ENCODE results near the gene KRT1. TPM values are rescaled to one million over a fixed set of nuclear protein-coding genes. Genes with fewer than 3 reads are reported as not detected.

KRT1 gene
- polyA plus RNA-seq, 1 of the 3 experiments (the other 2 are of a cell fraction): not detected

- CTCF ChIA-PET: no interaction called here
- no peak for DNase-seq
- Histone ChIP-seq H3K4me3 (ENCODE audit: low read depth in 2 of 2, low read length in 1 of 2) (no peak overlapping the region), H3K79me2 (ENCODE audit: insufficient read depth) (no peaks in the 10 kb centered on the region), H3K9me3 (no peaks in the 10 kb centered on the region), H3K9ac (no peak overlapping the region), H3K4me2 (no peak overlapping the region), H3K4me1 (ENCODE audit: control insufficient read depth in 1 of 2, insufficient read depth in 2 of 2, low read depth in 1 of 2, low read length in 1 of 2) (no peaks in the 10 kb centered on the region), H3K27me3 (ENCODE audit: insufficient read depth) (peaks cover 60% of the 10 kb centered on the region), H4K20me1 (ENCODE audit: insufficient read depth) (no peaks in the 10 kb centered on the region), H3K27ac (ENCODE audit: low read depth in 2 of 2, low read length in 1 of 2) (no peak overlapping the region), H3F3A (replicated peaks; ENCODE audit: insufficient read depth) (no peaks in the 10 kb centered on the region), H3K36me3 (replicated peaks in 1 of 2; ENCODE audit: control insufficient read depth in 1 of 2, insufficient read depth in 2 of 2, low read length in 1 of 2) (no peaks in the 10 kb centered on the region), H3K9me2 (no peaks in the 10 kb centered on the region), H2AFZ (ENCODE audit: low read depth) (no peak overlapping the region)
- TF ChIP-seq SIN3A (IDR thresholded peaks at IDR 0.05; ENCODE audit: borderline replicate concordance, low read depth, low read length): no peak
- no peak for TF ChIP-seq TCF12 (IDR thresholded peaks at IDR 0.05)
- POLR2A ChIA-PET: no interaction called here
- 36% methylated on average over 7 of the region's 7 CpGs for WGBS (ENCODE audit: low lambda C conversion rate)
Measured at GRCh38 chr12:52704464-52704863, 24.3 kb upstream of the KRT1 start.

- no peaks in the 10 kb centered on the region for H4K20me1 ChIP-seq (ENCODE audit: insufficient read depth)
Measured at GRCh38 chr12:52703878-52704277, 23.7 kb upstream of the KRT1 start.

More at GRCh38 chr12:52703878-52704277, 23.7 kb upstream of the KRT1 start:
- Histone ChIP-seq H3K27ac (ENCODE audit: low read depth in 2 of 2, low read length in 1 of 2) (no peak overlapping the region), H3K9me3 (no peaks in the 10 kb centered on the region), H3K79me2 (ENCODE audit: insufficient read depth) (no peaks in the 10 kb centered on the region), H3K27me3 (ENCODE audit: insufficient read depth) (peaks cover 61% of the 10 kb centered on the region), H3K36me3 (replicated peaks in 1 of 2; ENCODE audit: control insufficient read depth in 1 of 2, insufficient read depth in 2 of 2, low read length in 1 of 2) (no peaks in the 10 kb centered on the region), H3F3A (replicated peaks; ENCODE audit: insufficient read depth) (no peaks in the 10 kb centered on the region), H3K4me3 (ENCODE audit: low read depth in 2 of 2, low read length in 1 of 2) (no peak overlapping the region), H3K9me2 (no peaks in the 10 kb centered on the region), H3K4me1 (ENCODE audit: control insufficient read depth in 1 of 2, insufficient read depth in 2 of 2, low read depth in 1 of 2, low read length in 1 of 2) (no peaks in the 10 kb centered on the region), H2AFZ (ENCODE audit: low read depth) (no peak overlapping the region), H3K9ac (no peak overlapping the region), H3K4me2 (no peak overlapping the region)
- no peak for DNase-seq
- TF ChIP-seq ZBTB33 (IDR thresholded peaks at IDR 0.05; ENCODE audit: borderline replicate concordance, low read depth) (no peak), SIN3A (IDR thresholded peaks at IDR 0.05; ENCODE audit: borderline replicate concordance, low read depth, low read length) (no peak), CTCF (IDR thresholded peaks at IDR 0.05) (no peak), REST (IDR thresholded peaks at IDR 0.05; ENCODE audit: low read depth, low read length) (no peak), IRF3 (IDR thresholded peaks at IDR 0.05; ENCODE audit: low read depth, low read length) (no peak), TAF1 (IDR thresholded peaks at IDR 0.05; ENCODE audit: borderline replicate concordance, low read depth, low read length) (no peak), EZH2phosphoT487 (IDR thresholded peaks at IDR 0.05; ENCODE audit: borderline replicate concordance, low read depth) (no peak), RXRA (IDR thresholded peaks at IDR 0.05; ENCODE audit: borderline replicate concordance, low read depth) (no peak), ELF1 (IDR thresholded peaks at IDR 0.05) (no peak), CHD2 (IDR thresholded peaks at IDR 0.05; ENCODE audit: low read length, partially characterized antibody) (no peak), FOSL2 (IDR thresholded peaks at IDR 0.05; ENCODE audit: borderline replicate concordance, low read depth) (no peak), RFX5 (IDR thresholded peaks at IDR 0.05; ENCODE audit: low read length) (no peak), SMC3 (IDR thresholded peaks at IDR 0.05; ENCODE audit: low read depth, low read length) (no peak), RCOR1 (IDR thresholded peaks at IDR 0.05; ENCODE audit: low read length) (no peak), POLR2AphosphoS5 (IDR thresholded peaks at IDR 0.05; ENCODE audit: low read depth, low read length) (no peak), GATA2 (CRISPR knock-in tag; IDR thresholded peaks at IDR 0.05) (no peak), MXI1 (IDR thresholded peaks at IDR 0.05; ENCODE audit: low read depth, low read length) (no peak), YY1 (IDR thresholded peaks at IDR 0.05; ENCODE audit: low read depth) (no peak), RAD21 (IDR thresholded peaks at IDR 0.05; ENCODE audit: low read length) (no peak)
- 20% methylated on average over 1 of the region's 1 CpG for WGBS (ENCODE audit: low lambda C conversion rate)
- CTCF ChIA-PET: no interaction called here
- POLR2A ChIA-PET: no interaction called here
